AG04450 (cell line): ENCODE data around the gene PDE4A. TPM values are rescaled to one million over a fixed set of nuclear protein-coding genes. Genes with fewer than 3 reads are reported as not detected.
A peak's percentile ranks its signal among the peaks of the same experiment; 100 is the strongest.

ENCODE experiments used
- CTCF ChIA-PET: fragments of 300-600, 350-600 bp; formaldehyde crosslinking; extraction: SDS; loops from one replicate; lab custom pipeline; 2022; ENCODE audit warnings: antibody characterized with exemption, inconsistent platforms; lab: Charles Lee
- POLR2A ChIA-PET: fragments of 350-600 bp; formaldehyde crosslinking; extraction: SDS; loops from one replicate; lab custom pipeline; 2021; ENCODE audit warnings: antibody characterized with exemption, inconsistent platforms; lab: Yijun Ruan, JAX
- DNase-seq: peaks from one replicate; pipeline ENCODE4 v3.0.0-alpha.2; 2011; ENCODE audit warnings: low read depth, low spot score
- H3K27ac ChIP-seq: one replicate; pipeline ENCODE4 v1.5.1; 2012; ENCODE audit warnings: low read depth, low read length, control low read depth
- H3K27me3 ChIP-seq: one replicate; pipeline ENCODE4 v1.6.0; 2012; ENCODE audit warnings: low read length; ENCODE audit not compliant: control insufficient read depth, insufficient read depth
- H3K4me3 ChIP-seq: 2 replicates; pipeline ENCODE4 v1.5.1; 2011; ENCODE audit warnings: mild to moderate bottlenecking, low read depth, low read length, control low read depth
- H3K9me3 ChIP-seq: 2 replicates; pipeline ENCODE4 v1.5.1; 2012; ENCODE audit warnings: low read length; ENCODE audit not compliant: control insufficient read depth, insufficient read depth
- CTCF ChIP-seq: IDR thresholded peaks from 2 replicates; pipeline ENCODE4 v1.5.1; 2011; ENCODE audit warnings: low read depth, low read length, control low read depth, inconsistent platforms
- polyA plus RNA-seq: library from polyadenylated mRNA; depleted of rRNA; stranded (reverse); fragments of >200 nt; gene quantifications from 2 replicates; pipeline ENCODE4 v1.2.3, GENCODE V29; 2011

PDE4A gene
- polyA plus RNA-seq, 1 experiment = 2.9 TPM

DNA sequence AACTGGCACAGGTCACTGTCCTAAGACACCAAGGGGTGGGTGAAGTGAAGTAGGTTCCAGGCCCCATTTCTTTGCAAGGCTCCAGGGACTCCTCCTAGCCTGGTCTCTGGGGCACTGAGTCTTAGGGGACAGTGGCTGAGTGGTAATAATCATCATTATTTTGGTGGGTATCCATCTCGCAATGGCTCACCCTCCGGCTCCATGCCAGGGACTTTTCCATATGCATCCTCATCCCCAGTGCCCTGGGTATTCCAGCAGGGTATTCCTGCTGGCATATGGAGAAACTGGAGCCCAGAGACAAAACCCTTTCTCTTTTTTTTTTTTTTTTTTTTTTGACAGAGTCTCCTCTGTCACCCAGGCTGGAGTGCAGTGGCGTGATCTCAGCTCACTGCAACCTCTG, 2.5 kb downstream of the PDE4A start:
- no peak overlapping the region for H3K27ac ChIP-seq
- no peak for TF ChIP-seq CTCF
- peaks cover 7% of the 10 kb centered on the region for H3K27me3 ChIP-seq
- POLR2A ChIA-PET = no interaction called here
- no peaks in the 10 kb centered on the region; the same call in 1 of the 2 replicates for H3K9me3 ChIP-seq
- H3K4me3 ChIP-seq = no peak overlapping the region
- CTCF ChIA-PET = interaction anchor here (0.6 to 1.8 kb wide), 4 partner anchors 10 to 164 kb away, joined by 4 to 17 read pairs (median 8); partner anchors contain the start of gene CDC37
- no peak for DNase-seq

- Histone ChIP-seq H3K27me3 (peaks cover 7% of the 10 kb centered on the region), H3K9me3 (no peaks in the 10 kb centered on the region), H3K27ac (no peak overlapping the region), H3K4me3 (peak overlapping the region; percentile 58)
- ChIA-PET CTCF (interaction anchor here (0.5 to 1.8 kb wide), 9 partner anchors 11 to 512 kb away, joined by 3 to 17 read pairs (median 4); partner anchors contain the start of gene CDC37), POLR2A (interaction anchor here (1.4 kb wide), 1 partner anchor 21 kb away, joined by 4 read pairs; the partner anchor contains the start of gene CDC37)
- DNase-seq = no peak
- peak; percentile 82 for TF ChIP-seq CTCF
These were observed 3.8 kb downstream of the PDE4A start for GRCh38 chr19:10424011-10424637.

DNA sequence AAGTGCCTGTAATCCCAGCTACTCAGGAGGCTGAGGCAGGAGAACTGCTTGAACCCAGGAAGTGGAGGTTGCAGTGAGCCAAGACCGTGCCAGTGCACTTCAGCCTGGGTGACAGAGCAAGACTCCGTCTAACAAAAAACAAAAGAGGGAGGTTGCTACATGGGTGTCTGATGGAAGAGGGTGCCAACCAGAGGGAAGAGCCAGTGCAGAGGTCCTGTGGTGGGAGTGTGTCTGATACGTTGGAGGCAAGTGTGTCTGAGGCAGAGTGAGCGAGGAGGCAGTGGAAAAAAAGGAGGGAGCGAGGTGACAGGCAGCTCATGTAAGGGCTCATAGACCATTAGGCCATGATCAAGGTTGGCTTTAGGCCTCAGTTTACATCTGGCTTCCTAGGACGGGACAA, 6.8 kb downstream of the PDE4A start:
- DNase-seq = no peak
- POLR2A ChIA-PET = no interaction called here
- CTCF ChIA-PET = interaction anchor here (1.1 to 2.7 kb wide), 3 partner anchors 10 to 168 kb away, joined by 3 to 18 read pairs (median 5); no protein-coding TSS in a partner anchor
- no peak for TF ChIP-seq CTCF
- Histone ChIP-seq H3K9me3 (peaks cover 9% of the 10 kb centered on the region; the same call in 1 of the 2 replicates), H3K27me3 (peaks cover 5% of the 10 kb centered on the region), H3K27ac (no peak overlapping the region), H3K4me3 (no peak overlapping the region)

DNA sequence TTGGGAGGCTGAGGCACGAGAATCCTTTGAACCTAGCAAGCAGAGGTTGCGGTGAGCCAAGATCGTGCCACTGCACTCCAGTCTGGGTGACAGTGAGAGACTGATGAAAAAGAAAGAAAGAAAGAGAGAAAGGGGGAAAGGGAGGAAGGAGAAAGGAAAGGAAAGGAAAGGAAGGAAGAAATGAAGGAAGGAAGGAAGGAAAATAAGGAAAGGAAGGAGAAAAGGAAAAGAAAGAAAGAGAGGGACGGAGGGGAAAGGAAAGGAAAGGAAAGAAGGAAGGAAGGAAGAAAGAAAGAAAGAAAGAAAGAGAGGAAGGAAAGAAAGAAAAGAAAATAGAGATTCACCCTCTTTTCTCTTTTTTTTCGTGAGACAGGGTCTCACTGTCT, 8.7 kb downstream of the PDE4A start:
- Histone ChIP-seq H3K27me3 (peaks cover 3% of the 10 kb centered on the region), H3K4me3 (no peak overlapping the region), H3K27ac (no peak overlapping the region), H3K9me3 (peaks cover 9% of the 10 kb centered on the region; the same call in 1 of the 2 replicates)
- DNase-seq = no peak
- no peak for TF ChIP-seq CTCF
- ChIA-PET POLR2A (no interaction called here), CTCF (interaction anchor here (0.6 to 1.3 kb wide), 2 partner anchors 24 to 50 kb away, joined by 3 to 14 read pairs; no protein-coding TSS in a partner anchor)
